ELR (cell line): ENCODE data around the gene CCDC66.
A peak's percentile ranks its signal among the peaks of the same experiment; 100 is the strongest.
"Not testable (repeated sequence)": the region's sequence is repeated elsewhere in the genome, so short reads cannot be mapped to it uniquely, and the experiment has no call there.

Experiments
- DNase-seq: peaks from one replicate; pipeline ENCODE4 v3.0.0-alpha.2; 2015; ENCODE audit warnings: low read depth

The CCDC66 gene

GRCh38 chr3:56556908-56557830 lies at the start of gene CCDC66:
CCDC66 (plus strand) TSS chr3:56557175; CDS start chr3:56557243, 68 bp downstream.
- peak; percentile 92 for DNase-seq

- DNase-seq: no peak
Observed at GRCh38 chr3:56519641-56520040, 37.3 kb upstream of the CCDC66 start.

- no peak for DNase-seq
Observed at GRCh38 chr3:56522374-56522773, 34.6 kb upstream of the CCDC66 start.

- no peak for DNase-seq
Observed at GRCh38 chr3:56525291-56525690, 31.7 kb upstream of the CCDC66 start.

GRCh38 chr3:56536735-56537134 lies 20.2 kb upstream of the CCDC66 start:
- DNase-seq: no peak

- peak; percentile 13 for DNase-seq
Observed at GRCh38 chr3:56547486-56547885, 9.5 kb upstream of the CCDC66 start.

- DNase-seq: no peak
Observed at GRCh38 chr3:56557831-56558170, 826 bp downstream of the CCDC66 start.

GRCh38 chr3:56573501-56573900 lies 16.5 kb downstream of the CCDC66 start:
- DNase-seq: peak; percentile 5

- DNase-seq: not testable (repeated sequence)
Observed at GRCh38 chr3:56581941-56582340, 25.0 kb downstream of the CCDC66 start.

- DNase-seq: not testable (repeated sequence)
Observed at GRCh38 chr3:56584275-56584674, 27.3 kb downstream of the CCDC66 start.

GRCh38 chr3:56590814-56591213 lies 33.8 kb downstream of the CCDC66 start:
- DNase-seq: no peak

GRCh38 chr3:56591262-56591661 lies 34.3 kb downstream of the CCDC66 start:
- DNase-seq: no peak

- no peak for DNase-seq
Observed at GRCh38 chr3:56593455-56594158, 36.6 kb downstream of the CCDC66 start.

GRCh38 chr3:56595975-56596840 lies 39.2 kb downstream of the CCDC66 start:
- DNase-seq: no peak

GRCh38 chr3:56608479-56608878 lies 51.5 kb downstream of the CCDC66 start:
- DNase-seq: not testable (repeated sequence)

GRCh38 chr3:56610669-56611335 lies 53.8 kb downstream of the CCDC66 start:
- DNase-seq: no peak

- no peak for DNase-seq
Observed at GRCh38 chr3:56611364-56611763, 54.4 kb downstream of the CCDC66 start.

GRCh38 chr3:56612146-56612545 lies 55.2 kb downstream of the CCDC66 start:
- DNase-seq: no peak

GRCh38 chr3:56613016-56613415 lies 56.0 kb downstream of the CCDC66 start:
- DNase-seq: no peak

GRCh38 chr3:56616478-56617006 lies 59.6 kb downstream of the CCDC66 start:
- no peak for DNase-seq

GRCh38 chr3:56620371-56620770 lies 63.4 kb downstream of the CCDC66 start:
- no peak for DNase-seq
